Fibroblast of lung (primary cell): Measurements from ENCODE around the gene ANKFY1.
"Not testable (repeated sequence)": the region's sequence is repeated elsewhere in the genome, so short reads cannot be mapped to it uniquely, and the experiment has no call there.

ENCODE experiments used
- CTCF ChIP-seq, 2 donors: IDR thresholded peaks in 1 of 2; conservative IDR thresholded peaks in 1 of 2; 1 replicate in 1 of 2; 2 replicates in 1 of 2; pipeline ENCODE4 v1.5.1; 2011 to 2012; ENCODE audit warnings: low read length in 2 of 2, control low read depth in 1 of 2, inconsistent platforms in 1 of 2, low read depth in 1 of 2, mild to moderate bottlenecking in 1 of 2
- EZH2 ChIP-seq: IDR thresholded peaks from 2 replicates; pipeline ENCODE4 v1.5.1; 2012; ENCODE audit warnings: low read length, control low read depth, mild to moderate bottlenecking; ENCODE audit errors: missing control alignments

GRCh38 chr17:4255271-4255670, 8.5 kb downstream of the ANKFY1 start:
- not testable (repeated sequence) for TF ChIP-seq CTCF (conservative IDR thresholded peaks at IDR 0.05 in 1 of 2, IDR thresholded peaks at IDR 0.05 in 1 of 2; ENCODE audit: low read depth in 1 of 2, low read length in 2 of 2); EZH2
